Stimulated activated CD4-positive, alpha-beta T cell treated with anti-CD3 and anti-CD28 coated beads, Interleukin-4, amount 100 ng/mL, for 4 hours (primary cell): ENCODE data around the gene PLAC1.

Experiments
- DNase-seq, 2 experiments: peaks; one replicate each; pipeline ENCODE4 v3.0.0-alpha.2; 2020

PLAC1 gene

DNA sequence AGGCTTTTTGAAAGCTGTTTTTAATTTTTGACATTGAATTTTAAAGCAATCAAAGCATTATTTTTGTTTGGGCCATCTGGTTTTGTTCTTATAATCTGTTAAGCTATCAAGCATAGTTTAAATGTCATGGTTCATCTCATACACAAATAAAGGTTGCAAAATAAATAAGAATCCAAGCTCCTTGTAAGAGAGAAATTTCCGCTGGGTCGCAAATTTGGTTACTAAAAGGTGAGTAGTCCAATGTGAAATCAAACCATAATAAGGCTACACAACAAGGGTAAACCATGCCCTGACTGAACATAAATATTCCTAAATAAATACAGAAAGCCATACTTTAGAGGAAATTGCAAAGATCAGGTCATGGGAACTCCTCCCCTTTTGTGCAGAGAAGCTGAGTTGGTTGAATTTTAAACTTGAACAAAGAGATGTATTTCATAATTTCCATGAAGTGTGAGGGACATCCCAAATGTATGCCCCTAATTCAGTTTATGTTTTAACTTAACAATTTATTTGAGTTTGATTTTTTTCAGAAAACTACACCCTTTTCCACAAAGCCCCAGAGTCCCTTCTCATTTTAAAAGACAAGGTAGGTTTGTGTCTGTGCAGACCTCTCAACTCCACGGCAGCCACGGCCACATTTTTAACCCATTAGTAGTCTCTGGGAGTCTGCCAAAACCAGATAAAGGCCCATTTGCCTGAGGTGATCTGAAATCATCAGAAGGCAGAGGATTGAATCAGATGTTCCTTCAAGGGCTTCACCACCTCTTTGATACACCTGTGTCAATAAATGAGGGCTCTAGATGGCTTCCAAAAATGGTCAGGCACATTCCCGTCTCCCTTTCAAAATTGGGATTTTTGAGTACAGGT, 85.2 kb downstream of the PLAC1 start:
- no peak for DNase-seq

DNA sequence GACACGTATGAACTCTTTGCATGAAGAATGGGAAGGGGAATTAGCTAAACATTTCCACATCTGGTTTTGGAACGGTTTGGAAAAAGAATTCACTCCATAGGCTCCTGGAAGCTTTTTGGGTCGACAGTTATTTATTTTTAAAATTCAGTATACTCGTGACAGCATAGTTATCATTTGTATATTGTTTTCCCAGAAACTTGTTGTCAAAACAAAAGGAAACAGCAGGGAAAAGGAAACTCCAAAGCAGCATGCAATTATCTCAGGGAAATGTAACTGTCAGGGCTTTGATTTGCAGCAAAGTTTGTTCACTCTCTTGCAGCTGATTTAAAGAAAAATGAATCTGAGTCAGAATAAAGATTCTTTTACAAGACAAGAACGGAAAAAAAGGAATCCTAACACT, 86.5 kb downstream of the PLAC1 start:
- DNase-seq = no peak

DNA sequence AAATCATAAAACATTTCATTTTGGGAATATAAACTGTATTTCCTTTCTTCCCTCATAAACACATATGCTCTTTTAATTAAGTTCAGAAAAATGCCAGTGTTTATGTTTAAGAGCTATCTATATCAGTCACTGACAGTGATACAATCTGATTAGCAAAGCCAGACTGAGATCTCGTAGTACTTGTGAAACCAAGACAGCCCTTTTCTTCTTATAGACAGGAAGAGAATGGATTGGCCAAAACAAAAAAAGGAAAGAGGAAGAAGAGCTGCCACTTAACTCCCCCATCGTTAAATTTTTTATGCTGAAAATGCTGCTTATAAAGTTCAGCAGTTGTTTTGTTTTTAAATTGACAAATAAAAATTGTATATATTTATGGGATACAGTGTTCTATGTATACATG, 87.4 kb downstream of the PLAC1 start:
- DNase-seq = no peak

DNA sequence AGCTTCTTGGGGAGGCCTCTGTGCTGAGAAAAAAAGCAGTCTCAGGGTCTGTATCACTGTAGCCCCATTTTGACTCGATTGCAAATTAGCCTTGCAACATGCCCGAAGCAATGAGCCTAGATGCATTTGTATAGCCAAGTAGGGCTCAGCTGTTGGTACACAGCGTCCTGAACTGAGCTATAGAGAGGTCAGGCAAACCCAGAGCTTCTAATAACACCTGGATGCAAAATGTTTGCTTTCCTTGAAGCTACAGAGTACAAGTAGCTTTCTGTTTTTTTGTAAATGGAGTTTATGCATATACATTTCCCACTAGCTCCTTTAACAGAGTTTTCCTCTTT, 87.8 kb downstream of the PLAC1 start:
- DNase-seq = no peak

DNA sequence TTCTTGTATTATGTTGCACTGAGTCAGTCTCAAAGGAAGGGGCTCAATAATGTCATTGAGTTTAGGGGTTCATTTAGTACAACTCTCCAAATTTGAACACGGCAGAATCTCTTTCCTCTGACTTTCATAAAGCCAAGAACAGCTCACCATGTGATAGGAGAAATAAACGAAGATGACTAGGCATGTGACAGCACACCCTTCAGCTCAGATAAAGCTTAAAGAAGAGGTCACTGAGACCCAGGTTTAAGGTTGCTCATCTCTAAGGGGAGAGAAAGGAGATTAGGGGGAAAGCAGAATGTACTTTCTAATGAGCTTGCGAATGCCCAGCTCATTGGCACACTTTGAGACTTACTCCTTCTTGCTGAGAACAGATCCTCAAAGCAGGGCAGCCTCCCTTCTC, 89.0 kb downstream of the PLAC1 start:
- DNase-seq = no peak

DNA sequence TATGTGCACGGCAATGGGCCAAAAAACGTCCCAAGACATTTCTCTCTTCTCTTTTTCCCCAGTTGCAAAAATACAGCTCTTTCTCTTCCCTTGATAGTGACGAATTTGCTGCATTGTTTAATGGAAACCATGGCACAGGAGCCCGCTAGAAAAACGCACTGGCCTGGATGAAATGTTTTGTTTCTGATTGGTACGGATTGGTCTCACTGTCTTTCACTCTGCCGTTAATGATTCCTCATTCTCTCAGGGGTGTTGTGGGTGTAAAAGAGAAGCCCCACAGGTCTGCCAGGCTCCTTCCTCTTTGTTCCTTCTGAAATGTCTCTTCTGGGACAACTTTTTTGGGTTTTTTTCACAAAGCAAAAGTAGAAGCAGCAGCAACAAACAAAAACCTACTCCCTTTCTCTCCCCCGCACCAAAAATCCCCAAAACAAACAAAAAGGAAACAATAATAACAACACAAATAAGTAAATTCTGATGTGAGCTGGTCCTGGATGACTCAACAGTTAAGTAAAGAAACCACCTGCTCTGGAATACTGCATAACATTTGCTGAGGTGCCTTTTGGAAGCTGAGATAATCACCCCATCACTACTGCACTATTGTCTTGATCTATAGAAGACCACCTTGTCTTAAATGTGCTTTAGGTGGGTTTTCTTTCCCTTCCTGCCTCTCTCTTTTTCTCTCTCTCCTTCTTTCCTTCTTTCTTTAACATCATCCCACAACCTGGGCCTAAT, 89.8 kb downstream of the PLAC1 start:
- DNase-seq = no peak

DNA sequence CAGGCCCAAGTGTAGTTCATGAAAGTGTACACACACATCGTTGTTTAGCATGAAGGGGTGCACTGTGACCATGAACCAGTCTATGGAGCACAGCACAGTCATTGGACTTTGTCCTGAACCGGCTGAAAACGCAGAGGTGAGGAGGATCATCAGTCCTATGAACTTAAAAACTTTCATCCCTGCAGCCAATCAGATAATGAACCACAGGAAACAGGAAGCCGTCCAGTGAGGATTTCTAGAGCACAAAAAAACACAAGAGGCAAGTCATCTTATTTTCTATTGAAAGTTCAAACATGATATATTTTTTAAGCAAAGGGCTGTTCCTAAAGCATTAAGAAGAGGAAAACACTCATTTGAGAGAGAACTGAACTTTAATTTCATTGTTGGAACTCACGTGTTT, 91.8 kb downstream of the PLAC1 start:
- DNase-seq = no peak

DNA sequence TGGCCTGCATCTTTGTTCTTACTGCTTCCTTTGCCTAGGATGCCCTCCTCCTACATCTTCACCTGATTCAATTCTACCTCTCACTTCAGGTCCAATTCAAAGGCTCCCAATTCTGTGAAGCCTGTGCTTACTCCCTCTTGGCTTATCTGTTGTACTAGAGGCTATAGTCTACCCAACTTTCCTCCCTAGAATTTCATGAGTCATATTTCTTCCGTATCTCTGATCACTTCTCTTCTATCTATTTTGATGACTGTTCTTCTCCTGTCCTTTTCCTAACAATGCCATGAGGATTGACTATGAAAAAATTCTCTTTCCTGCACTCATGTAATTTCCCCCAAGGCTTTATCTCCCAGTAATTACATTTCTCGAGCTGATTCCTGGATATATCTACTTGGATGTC, 96.3 kb downstream of the PLAC1 start:
- DNase-seq = no peak

DNA sequence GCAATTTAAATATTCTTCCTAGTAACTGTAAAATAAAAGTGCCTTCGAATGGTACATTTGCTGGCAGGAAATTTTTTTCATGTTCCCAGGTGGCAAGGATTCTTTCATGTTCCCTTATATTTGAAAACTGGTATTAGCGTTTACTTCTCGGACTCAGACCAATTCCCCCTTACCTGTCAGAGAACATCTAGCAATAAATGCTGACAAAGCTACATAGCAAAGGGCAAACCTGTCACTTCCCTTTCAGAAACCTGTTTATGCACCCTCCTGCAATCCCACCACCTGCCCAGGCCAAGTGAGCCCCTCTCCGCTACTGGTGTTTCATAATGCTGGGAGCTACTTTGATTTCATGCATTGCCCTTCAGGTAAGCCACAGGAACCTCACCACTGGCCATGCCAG, 100.1 kb downstream of the PLAC1 start:
- no peak for DNase-seq

DNA sequence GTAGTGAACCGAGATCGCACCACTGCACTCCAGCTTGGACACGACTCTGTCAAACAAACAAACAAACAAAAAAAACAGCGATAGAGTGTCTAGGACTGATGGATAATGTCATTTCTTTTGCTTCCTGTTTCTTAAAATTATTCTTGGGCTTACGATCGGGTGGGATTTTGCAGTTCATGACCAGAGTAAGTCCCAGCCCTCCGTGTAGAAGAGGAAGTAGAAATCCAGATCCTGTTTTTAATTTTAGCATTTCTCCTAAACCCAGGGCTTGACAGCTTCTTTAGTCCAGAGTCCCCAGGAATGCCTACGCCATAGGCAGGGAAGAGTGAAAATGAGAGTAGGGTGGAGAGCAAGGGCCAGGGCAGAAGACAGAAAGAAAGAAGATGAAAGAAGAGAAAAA, 104.0 kb downstream of the PLAC1 start:
- DNase-seq = no peak

DNA sequence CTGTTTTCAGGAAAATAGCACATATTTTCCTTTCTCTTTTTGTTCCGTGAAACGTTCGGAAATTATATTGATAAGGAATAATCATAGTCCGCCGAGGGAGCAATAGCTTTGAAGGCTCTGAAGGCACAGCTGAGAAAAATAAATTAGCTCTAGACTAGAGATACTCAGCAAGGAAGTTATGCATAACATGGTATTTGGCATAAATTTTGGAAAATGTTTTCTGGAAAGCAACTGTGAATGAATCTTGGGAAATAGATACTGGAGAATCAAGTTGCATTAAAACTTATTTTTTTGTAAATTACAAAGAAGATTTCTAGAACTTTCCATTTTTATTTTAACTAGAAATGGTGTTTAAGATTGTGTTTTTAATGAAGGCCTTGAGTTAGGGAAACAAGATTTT, 105.9 kb downstream of the PLAC1 start:
- no peak for DNase-seq

DNA sequence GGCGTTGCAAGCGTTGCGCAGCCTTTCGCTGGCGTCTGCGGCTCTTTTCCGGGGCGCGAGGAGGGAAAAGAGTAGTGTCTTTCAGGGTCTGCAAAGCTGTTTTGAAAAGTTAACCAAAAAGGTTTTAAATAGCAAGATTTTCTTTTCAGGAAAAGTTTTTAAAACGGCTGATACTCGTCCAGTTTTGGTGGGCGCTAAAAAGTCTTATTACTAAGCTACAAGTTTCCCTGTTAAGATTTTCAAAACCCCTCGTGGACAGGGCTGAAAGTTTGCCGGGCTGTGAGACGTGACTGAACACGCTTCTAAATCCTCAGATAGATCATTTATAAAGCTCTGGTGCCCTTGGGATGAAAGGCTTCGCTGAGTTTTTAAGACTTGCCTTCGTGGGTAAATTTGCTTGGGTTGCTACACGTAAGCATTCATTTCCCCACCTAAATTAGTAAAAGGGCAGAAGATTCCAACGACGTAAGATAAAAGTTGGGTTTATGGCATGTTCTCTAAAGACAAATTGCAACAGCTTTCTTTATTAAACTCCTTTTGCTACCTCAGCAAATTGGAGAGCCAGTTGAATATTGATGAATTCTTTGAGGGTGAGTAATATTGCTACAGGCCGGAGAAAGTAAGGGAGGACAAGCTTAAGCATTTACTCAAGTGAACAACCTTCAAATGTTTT, 106.8 kb downstream of the PLAC1 start:
- no peak for DNase-seq

DNA sequence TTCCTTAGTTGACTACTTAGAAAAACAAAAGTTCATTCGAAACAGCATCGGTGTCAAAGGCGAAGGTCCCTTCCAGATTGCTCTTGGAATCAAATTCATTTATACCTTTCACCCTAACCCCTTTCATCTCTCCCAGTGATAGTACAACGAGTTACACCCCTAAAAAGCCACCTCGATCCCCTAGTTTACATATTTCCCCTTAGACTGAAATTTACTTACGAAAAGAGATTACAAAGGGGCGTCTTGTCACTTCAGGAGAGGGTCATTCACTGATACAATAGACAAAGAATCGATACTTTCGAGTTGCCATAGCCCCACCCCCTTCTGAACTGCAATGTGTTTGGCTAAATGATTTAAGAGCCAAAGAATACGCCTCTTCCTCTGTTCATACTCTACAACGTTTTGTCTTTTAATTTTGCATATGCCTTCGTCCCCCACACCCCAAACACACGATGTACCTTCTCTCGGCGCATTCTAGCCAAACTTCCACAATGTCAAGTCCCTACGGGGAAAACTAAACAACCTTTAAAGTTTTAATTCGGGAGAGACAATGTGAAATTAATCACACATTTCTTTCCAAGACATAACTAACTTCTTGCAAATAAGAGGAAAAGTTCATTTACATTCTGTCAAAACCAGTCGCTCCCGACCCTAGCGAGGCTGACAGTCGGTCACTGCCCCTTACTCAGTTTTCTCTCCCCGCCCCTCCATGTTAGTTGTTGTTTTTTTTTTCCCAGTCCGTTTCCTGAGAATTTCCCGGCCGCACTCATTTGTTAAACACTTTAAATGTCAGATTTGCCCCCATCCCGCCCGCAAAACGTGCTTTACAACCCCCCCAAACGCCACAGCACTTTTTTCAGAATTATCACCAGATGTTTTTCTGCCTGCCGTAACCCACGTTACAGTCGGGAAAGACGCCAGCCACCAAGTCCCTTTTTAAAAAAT, 109.7 kb downstream of the PLAC1 start:
- no peak for DNase-seq

DNA sequence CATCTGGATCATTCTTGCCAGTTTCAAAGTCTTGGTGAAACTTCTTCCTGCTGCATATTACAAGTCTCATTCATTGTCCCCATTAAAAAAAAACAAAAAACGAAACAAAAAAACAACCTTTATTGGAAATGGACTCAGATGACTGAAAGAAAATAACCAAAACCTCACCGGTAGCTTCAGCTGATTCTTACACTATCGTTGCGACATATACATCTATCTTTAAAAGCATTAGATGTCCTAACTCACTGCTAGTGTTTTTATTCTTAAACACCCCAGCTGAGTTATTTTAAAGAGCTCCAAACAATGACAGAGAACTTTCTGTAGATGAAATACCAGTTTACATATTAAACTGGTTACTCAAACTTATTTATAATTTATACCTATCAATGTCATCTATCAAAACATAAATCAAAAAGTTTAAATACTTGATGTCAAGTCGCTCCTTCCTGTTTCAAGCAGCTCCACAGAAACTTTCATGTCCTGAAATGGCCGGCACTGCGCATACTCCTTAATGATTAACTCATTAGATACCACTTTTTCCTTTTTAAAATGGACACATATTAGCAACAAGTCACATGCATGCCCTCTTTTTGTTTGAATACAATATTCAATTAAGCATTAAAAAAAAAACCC, 111.1 kb downstream of the PLAC1 start:
- no peak for DNase-seq

DNA sequence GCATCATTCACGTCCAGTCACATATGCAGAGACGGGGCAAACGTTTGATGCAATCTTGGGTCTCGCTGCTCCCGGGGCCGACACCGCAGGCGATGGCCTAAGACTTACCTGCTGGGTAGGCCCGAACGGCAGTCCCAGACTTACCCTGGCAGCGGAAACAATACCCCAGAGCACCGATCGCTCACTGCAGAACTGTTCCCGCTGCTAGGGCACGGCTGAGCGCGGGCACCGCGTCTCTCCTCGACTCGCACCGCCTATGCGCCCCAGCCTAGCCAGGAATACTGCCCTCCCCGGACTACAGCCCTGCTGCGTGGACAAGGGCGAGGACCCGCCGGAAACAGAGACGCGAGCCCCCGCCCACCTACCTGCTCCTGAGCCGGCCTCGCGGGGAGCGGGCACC, 112.1 kb downstream of the PLAC1 start:
- no peak for DNase-seq

DNA sequence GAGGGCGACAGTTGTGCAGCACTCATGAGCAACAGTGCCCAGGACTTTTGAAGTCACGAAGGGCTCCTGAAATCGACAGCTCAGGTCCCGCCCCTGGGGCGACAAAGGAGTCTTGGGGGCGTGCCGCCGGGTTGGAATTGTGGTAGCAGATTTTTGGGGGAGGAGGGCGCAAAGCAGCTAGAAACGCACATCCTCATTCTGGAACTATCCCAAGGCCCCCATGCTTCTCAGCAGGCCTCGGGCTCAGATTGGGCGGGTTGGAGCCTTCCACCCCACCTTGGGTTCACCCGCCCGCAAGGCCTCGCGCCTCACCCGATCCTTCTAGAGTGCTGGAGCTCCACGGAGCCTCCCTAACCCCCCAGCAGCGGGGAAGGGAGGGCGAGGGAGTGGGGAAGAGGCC, 112.8 kb downstream of the PLAC1 start:
- DNase-seq = no peak

DNA sequence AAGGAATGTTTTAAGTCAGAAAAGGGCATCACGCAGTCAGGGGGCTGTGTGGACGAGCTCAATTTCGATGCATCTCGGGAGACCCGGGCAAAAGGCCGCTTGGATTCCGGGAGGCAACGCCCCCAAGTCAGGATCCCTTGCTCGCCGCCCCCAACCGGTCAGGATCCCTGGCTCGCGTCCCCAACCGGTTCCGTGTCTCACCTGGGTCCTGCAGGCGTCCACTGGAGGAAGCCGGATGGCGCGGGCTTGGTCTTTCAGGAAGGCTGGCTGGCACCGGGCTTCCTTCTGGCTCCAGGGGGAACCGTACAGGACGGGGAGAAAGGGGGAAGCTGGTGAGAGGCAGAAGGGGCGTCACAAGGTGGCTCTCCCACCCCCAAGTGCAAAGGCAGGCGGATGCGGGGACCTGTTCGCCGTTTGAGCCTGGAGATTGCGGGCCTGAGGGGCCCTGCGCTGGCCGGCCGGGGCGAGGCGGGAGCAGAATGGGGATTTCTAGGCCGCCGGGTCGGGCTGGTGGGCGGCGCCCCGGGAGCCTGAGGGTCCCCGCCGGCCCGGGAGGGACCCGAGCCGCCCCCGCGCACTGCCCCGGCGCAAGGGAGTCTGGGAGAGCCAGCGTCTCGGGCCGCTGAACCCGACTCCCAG, 113.6 kb downstream of the PLAC1 start:
- DNase-seq = no peak

DNA sequence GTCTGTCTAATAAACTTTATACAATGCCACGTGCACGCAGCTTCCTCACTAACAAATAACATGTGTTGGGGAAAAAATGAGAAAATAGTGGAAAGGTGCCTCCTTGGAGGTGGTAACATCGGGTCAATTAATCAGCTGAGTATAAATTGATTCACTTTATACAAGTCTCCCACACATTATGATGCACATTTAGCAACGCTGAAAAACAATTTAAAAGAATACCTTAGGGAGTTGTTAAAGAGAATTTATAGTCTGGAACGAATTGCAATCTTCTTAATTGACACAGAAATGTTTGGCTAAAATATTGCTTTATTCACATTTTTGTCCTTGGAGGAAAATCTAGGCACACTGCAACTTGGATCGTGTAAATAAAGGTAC, 114.1 kb downstream of the PLAC1 start:
- DNase-seq = no peak

DNA sequence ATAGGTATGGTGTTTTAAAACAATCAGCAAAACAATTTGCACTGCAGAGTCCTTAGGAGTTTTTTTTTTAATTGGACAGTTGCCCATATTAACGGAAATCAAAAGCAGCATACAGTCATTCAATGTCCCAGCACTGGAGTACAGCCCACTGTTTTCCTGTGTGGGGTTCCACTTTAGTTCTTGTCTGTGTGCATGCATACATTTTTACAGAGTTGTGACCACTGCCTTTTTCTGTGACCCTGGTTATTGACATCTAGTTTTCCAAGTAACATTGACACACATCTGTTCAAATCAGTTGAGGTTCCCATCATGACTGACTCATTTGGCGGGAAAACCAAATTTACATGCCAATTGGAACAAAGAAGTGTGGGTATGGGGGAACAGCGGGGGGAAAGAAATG, 115.0 kb downstream of the PLAC1 start:
- no peak for DNase-seq

DNA sequence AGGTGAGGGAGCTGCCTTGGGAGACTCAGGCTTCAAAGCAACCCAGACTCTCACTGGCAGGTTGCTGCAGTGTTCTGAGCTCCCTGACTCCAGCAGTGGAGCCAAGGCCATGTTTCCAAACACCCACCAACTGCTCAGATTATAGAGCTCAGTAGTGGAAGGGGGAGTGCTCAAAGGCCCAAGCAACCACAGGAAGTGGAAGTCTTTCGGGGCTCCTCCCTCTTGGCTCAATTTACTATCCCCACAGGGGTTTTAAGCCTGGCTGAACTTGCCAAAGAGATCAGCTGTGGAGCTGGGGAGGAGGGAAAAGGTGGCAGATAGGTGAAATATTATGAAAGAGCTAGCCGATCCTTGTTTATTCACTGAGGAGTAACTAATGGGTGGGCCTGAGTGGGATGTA, 115.8 kb downstream of the PLAC1 start:
- no peak for DNase-seq

DNA sequence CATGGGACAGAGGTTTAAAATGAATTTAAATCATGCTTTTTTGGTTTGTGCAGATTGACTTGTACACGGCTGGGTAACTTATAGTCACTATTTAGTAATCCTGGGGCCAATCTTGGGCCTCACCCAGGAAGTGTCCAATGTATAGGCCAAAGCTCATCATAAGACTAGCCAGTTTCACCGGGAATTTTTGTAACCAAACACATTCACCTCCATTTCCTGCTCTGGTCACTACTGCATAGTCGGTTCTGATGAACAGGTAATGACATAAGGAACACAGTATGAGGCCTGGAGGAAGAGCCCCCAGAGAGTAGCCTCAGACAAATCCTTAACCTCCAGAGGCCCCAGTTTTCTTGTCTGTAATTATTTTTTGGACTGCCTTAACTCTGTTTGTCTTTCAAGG, 116.4 kb downstream of the PLAC1 start:
- no peak for DNase-seq

DNA sequence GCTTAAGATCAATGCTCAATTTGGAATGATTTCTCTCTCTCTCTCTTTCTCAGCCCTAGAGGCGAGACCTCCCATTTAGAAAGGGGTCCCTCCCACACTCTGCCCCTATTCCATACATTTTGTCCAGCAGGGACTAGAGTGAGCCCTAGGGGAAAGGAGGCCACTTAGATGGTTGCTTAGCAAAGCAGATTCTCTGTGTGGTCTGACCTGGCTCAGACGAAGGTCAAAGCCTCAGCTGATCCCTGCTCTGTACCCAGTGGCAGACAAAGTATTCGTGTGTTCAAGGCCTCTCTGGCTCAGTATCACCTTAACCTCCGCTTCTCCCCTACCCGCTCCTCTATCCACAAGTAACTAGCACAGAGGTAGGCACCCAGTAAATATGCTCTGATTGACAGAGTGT, 120.0 kb downstream of the PLAC1 start:
- no peak for DNase-seq
